GM10266 (cell line): ENCODE results near the gene BAIAP3.
A peak's percentile ranks its signal among the peaks of the same experiment; 100 is the strongest.

ENCODE experiments used
- DNase-seq: peaks from one replicate; pipeline ENCODE4 v3.0.0; 2012; ENCODE audit errors: extremely low spot score
- CTCF ChIP-seq: IDR thresholded peaks from 2 replicates; pipeline ENCODE4 v1.5.1; 2012; ENCODE audit warnings: mild to moderate bottlenecking, low read depth; ENCODE audit not compliant: control insufficient read depth, insufficient read depth; ENCODE audit errors: missing control alignments

BAIAP3 gene

DNA sequence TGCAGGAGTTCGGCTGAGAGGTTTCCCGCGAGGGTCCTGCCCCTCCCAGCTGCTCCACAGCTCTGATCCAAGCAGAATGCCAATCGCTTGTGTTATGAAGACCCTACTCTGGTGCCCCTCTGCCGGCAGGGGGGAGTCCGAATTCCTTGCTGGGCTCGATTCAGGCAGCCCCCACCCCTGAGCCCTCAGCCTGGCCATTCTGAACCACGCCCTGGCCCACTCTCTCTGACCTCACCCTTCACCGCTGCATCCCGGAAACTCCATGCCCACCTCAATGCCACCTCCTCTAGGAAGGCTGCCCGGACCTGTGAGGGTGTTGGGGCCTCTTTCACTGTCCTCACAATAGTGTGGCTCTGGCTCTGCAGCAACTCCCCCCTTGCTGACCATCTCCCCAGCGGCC, 31.9 kb upstream of the BAIAP3 start:
- no peak for TF ChIP-seq CTCF

DNA sequence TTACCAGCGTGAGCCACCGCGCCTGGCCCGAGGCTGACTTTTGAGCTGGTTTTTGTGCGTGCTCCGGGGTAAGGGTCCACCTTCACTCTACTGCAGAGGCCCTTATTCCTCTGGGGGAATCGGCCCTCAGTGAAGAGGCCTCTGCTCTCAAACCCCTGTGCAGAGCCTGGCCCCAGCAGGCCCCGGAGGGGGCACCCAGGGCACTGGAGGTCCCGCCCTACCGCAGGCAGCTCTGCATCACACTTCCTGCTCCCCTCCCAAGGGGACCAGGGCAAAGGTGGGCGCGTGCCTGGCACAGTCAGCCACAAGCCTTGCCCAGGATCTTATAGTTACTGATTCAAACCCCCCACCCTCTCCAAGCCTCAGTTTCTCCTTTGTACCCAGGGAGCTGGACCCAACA, 27.6 kb upstream of the BAIAP3 start:
- no peak for DNase-seq
- TF ChIP-seq CTCF: no peak

More for the DNA sequence above, 31.9 kb upstream of the BAIAP3 start:
- DNase-seq: no peak

DNA sequence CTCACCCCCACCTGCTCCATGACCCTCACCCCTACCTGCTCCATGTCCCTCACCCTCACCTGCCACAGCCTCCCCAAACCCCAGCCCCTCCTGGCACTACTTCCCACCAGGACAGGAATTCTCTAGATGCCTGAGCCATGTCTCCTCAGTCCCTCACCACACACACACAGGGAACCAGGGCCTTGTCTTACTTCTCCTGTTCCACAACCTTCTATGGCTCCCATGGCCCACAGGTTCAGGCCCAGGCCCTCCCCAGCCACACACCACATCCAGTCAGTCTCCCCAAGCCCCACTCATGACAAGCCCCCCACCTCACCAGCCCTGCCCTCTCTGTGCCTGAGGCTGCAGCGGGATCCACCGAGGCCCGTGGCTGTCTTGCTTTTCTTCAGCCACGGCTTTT, 27.1 kb upstream of the BAIAP3 start:
- no peak for DNase-seq
- TF ChIP-seq CTCF: no peak

DNA sequence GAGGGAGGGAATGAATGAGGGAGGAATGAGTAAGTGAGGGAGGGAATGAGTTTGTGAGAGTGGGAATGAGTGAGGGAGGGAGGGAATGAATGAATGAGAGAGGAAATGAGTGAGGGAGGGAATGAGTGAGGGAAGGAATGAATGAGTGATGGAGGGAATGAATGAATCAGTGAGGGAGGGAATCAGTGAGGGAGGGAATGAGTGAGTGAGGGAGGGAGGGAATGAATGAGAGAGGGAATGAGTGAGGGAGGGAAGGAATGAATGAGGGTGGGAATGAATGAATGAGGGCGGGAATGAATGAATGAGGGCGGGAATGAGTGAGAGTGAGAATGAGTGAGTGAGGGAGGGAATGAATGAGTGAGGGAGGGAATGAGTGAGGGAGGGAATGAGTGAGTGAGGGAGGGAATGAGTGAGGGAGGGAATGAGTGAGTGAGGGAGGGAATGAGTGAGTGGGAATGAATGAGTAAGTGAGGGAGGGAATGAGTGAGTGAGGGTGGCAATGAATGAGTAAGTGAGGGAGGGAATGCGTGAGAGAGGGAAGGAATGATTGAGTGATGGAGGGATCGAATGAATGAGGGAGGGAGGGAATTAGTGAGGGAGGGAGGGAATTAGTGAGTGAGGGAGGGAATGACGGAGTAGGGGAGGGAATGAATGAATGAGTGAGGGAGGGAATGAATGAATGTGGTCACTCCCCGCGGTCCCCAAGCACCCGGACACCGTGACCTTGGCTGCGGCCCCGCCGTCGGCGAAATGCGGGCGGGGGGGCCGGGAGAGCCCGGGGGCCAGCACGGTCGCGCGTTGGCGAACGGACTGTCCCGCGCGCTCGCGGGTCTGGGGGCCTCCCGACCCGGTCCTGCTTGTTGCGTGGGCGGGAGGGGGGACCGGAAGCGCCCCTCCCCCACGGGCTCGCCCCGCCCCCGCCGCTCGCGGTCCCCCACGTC, 25.1 kb upstream of the BAIAP3 start:
- no peak for TF ChIP-seq CTCF
- DNase-seq: no peak

DNA sequence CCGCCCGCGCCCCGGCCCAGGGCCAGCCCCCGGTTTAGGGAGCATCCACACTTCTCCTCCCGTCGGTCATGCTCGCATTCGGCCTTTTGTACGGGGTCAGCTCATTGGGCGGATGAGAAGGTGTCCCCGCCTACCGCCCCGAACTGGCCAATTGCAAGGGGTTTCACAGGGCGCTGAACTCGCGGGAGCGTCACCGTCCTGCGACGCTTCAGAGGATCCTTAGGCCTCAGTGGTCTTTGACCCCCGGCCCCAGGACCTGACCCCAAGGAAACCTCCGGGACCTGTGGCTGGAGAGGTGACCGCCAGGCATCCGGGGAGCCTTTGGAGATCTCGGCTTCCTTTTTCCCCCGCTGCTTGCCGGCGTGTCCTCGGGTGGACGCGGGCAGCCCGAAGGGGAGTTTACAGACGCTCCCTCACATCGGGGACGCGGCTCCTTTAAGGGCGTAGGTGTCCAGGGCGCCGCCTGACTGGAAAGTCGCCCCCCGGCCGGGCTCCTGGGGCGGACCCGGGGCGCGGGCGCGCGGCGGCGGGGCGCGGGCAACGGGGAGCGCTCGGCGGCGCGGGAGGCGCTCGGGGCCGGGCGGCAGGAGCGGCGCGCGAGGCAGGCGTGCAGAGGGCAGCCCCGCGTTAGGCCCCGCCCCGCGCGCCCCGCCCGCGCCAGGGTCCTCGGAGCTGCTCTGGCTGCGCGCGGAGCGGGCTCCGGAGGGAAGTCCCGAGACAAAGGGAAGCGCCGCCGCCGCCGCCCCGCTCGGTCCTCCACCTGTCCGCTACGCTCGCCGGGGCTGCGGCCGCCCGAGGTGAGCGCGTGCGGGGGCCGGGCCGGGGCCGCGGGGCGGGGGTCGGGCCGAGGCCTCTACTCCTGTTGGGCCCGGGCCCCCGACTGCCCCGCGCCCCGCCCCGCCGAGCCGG, 24.2 kb upstream of the BAIAP3 start, which contains the start of gene UBE2I:
UBE2I (plus strand) TSS at position 660 of the 909 bp plus-strand sequence. CDS start 4,395 bp downstream, outside the sequence.
- TF ChIP-seq CTCF: no peak
- DNase-seq: peak; percentile 98

DNA sequence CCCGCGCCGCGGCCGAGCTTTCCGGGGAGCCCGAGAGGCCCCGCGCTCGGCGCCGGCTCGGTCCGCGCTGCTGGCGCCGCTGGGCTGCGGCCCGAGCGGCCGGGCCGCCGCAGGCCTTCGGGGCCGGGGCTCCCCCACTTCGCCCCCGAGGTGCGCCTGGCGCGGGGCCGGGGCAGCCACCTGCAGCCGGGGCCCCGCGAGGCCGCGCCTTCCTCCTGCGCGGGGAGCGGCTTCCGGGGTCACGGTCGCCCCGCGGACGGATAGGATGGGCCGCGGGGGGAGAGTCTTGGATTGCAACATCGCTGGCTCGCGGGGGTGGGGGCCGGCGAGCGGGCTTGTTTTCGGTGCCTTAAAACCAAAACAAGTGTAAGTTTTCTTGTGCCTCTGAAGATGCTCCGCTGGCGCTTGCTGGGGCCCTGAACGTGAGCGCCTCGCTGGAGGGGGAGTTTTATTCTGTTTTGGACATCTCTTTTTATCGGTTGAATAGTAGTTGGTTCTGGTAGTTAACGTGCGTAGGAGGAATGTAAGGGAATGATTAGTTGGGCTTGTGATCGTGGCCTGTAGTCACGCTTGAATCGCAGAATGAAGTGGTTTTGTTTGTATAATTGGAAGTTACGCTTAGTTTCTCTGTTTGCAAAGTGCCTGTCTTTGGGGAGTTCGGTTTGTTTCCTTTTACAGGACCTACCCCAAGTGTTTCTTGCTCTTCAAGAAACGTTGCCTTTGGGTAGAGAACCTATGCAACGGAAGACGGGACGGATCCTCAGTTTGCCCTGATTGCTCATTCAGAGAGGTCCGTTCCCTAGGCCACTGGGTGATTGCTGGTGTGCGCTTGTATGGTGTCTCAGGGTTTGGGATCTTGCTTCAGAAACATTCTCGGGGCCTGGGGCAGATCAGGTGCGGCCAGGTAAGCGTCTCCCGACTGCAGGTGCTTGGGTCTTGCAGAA, 23.3 kb upstream of the BAIAP3 start:
- no peak for TF ChIP-seq CTCF
- DNase-seq: no peak
